ENCODE data around the gene KDELR1.

DNA sequence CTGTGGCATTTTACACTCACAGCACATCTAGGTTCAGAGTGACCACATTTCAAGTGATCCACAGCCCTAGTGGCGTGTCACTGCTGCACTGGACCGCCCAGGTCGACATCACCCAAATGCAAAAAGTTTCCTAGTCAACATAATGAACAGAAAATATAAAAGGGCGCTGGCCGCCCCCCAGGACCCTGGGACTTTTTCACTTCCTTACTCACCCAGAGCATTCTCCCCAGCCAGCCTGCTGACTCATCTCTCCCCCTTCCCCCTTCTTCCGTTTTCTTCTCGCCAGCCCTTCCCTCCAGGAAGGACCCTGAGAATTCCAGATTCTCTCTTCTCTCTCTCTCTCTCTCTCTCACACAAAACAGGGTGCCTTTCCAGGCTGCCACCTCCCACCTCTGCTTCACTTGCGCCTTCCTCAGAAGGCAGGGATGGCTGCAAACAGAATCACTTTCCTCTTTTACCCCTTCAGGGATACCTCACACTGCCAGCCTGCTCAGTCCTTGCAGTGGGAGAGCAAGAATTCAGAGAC lies 33.4 kb upstream of the KDELR1 start:
- TF ChIP-seq, protein P1, sequence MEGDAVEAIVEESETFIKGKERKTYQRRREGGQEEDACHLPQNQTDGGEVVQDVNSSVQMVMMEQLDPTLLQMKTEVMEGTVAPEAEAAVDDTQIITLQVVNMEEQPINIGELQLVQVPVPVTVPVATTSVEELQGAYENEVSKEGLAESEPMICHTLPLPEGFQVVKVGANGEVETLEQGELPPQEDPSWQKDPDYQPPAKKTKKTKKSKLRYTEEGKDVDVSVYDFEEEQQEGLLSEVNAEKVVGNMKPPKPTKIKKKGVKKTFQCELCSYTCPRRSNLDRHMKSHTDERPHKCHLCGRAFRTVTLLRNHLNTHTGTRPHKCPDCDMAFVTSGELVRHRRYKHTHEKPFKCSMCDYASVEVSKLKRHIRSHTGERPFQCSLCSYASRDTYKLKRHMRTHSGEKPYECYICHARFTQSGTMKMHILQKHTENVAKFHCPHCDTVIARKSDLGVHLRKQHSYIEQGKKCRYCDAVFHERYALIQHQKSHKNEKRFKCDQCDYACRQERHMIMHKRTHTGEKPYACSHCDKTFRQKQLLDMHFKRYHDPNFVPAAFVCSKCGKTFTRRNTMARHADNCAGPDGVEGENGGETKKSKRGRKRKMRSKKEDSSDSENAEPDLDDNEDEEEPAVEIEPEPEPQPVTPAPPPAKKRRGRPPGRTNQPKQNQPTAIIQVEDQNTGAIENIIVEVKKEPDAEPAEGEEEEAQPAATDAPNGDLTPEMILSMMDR (conservative IDR thresholded peaks at IDR 0.05): no peak
- TF ChIP-seq ZFX (IDR thresholded peaks at IDR 0.05): no peak

Data from C4-2B (cell line).